ENCODE data around the gene RSPO1.

RSPO1 gene

DNA sequence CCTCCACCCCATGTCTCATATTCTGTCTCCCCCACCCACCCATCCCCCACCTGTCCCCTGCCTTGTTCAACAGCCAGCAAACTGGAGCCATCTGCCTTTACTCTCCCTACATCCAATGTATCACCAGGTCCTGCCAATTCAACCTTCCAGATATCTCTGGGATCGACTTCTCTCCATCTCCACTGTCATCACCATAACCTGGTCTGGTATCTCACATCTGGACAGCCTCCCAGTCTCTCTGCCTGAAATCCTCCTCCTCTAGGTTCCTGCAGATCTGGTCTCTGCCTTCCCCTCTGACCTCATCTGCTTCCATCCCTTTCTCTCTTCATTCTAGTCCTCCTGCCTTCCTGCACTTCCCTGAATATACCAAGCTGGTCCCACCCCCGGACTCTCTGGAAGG, 35.4 kb upstream of the RSPO1 start:
- H3K79me2 ChIP-seq (ENCODE audit: control insufficient read depth, insufficient read depth, low read length, unreplicated experiment): no peaks in the 10 kb centered on the region
- no peak overlapping the region for H3K27ac ChIP-seq (ENCODE audit: low read depth, low read length)
- no peaks in the 10 kb centered on the region for H3K36me3 ChIP-seq (ENCODE audit: insufficient read depth, low read length)
- H3K4me3 ChIP-seq (ENCODE audit: low read depth, low read length): no peak overlapping the region
- no peaks in the 10 kb centered on the region for H3K4me1 ChIP-seq (ENCODE audit: control insufficient read depth, insufficient read depth, low read length, unreplicated experiment)
- H3K27me3 ChIP-seq (ENCODE audit: insufficient read depth, low read length): peaks cover 59% of the 10 kb centered on the region
- no peak overlapping the region for H2AFZ ChIP-seq (ENCODE audit: low read length, unreplicated experiment)

DNA sequence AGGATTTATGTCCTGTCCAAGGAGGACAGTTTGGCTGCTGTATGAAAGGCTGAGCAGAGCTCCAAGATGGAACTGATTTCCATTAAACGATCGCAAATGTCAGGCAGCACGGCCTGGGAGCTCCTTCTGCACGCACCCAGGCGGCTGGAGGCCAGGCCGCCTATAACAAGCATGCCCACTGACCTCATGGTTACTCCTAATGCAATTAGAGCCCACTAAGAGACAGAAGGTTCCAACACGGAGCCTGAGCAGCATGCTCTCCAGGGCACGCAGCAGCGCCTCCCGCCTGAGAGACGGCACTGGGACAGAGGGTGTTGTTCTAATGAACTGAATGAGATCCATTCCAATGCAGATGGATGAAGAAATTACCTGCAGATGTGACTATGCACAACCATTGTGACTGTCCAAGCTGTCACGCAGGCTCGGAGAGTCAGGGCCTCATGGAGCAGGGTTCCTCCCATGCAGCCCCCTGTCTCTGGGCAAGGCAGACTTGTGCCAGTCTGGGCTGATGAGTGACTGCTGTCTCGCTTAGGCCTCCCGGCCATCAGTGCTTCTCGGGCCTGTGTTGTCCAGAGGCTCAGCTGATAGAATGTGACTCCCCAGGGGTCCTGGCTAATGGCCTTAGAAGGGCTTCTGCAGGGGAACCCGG, 32.5 kb upstream of the RSPO1 start:
- no peaks in the 10 kb centered on the region for H3K4me1 ChIP-seq (ENCODE audit: control insufficient read depth, insufficient read depth, low read length, unreplicated experiment)
- H3K4me3 ChIP-seq (ENCODE audit: low read depth, low read length): no peak overlapping the region
- H3K79me2 ChIP-seq (ENCODE audit: control insufficient read depth, insufficient read depth, low read length, unreplicated experiment): no peaks in the 10 kb centered on the region
- peaks cover 49% of the 10 kb centered on the region for H3K27me3 ChIP-seq (ENCODE audit: insufficient read depth, low read length)
- H2AFZ ChIP-seq (ENCODE audit: low read length, unreplicated experiment): no peak overlapping the region
- no peak overlapping the region for H3K27ac ChIP-seq (ENCODE audit: low read depth, low read length)
- no peaks in the 10 kb centered on the region for H3K36me3 ChIP-seq (ENCODE audit: insufficient read depth, low read length)

DNA sequence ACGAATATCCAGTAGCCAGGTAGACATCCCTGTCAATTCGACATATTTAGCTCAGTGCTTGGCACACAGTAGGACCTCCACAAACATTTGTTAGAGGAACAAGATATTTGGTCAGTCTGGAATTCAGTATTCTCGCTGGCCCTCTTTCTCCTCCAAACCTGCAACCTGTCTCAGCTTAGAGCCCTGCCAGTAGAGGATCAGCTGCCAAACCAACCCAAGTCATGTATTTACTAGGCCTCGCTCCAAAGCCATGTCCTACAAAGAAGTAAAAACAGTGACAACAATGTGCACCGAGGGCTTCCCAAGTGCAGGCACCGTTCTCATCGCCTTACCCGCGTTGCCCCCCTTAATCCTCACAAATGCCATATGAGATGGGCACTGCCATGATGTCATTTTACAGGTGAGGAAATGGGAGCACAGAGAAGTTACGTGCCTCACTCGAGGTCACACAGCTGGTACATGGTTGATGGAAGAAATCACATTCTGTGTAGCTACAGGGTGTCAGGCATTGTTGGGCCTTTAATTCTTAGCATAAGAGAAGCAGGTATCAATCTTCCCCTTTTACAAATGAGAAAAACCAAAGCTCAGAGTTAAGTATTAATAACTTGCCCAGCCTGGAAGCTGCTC, 31.7 kb upstream of the RSPO1 start:
- H3K27me3 ChIP-seq (ENCODE audit: insufficient read depth, low read length): peaks cover 41% of the 10 kb centered on the region
- H2AFZ ChIP-seq (ENCODE audit: low read length, unreplicated experiment): no peak overlapping the region
- no peak overlapping the region for H3K4me3 ChIP-seq (ENCODE audit: low read depth, low read length)
- H3K4me1 ChIP-seq (ENCODE audit: control insufficient read depth, insufficient read depth, low read length, unreplicated experiment): no peaks in the 10 kb centered on the region
- no peaks in the 10 kb centered on the region for H3K79me2 ChIP-seq (ENCODE audit: control insufficient read depth, insufficient read depth, low read length, unreplicated experiment)
- no peaks in the 10 kb centered on the region for H3K36me3 ChIP-seq (ENCODE audit: insufficient read depth, low read length)
- no peak overlapping the region for H3K27ac ChIP-seq (ENCODE audit: low read depth, low read length)

DNA sequence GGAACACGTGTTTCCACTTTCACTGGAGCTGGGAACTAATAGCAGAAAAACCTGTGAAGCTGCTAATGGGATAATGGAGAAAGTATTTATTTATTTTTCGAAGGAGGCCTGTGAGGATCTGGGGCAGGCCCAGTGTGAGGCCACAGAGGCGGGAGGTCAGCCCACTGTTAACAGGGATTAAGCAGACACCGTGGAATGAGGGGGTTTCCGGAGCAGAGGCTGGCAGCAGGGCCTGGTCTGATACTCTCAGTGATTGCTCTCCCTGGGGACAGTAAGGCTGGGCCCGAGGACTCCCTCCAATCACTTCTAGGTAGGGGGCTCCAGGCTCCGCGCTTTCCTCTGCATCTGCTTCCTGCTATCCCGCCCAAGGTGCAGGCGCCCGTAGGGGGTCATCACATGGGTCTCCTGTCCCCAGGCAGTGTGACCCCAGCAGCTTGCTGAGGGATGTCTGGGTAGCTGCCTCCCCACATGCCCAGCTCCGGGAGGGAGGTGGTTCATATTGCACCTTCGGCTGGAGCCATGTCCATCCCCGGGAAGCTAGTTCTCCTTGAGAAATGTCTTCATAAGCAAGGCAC, 28.8 kb upstream of the RSPO1 start:
- Histone ChIP-seq H3K36me3 (ENCODE audit: insufficient read depth, low read length) (no peaks in the 10 kb centered on the region), H3K27me3 (ENCODE audit: insufficient read depth, low read length) (peaks cover 25% of the 10 kb centered on the region), H3K4me1 (ENCODE audit: control insufficient read depth, insufficient read depth, low read length, unreplicated experiment) (no peaks in the 10 kb centered on the region), H3K4me3 (ENCODE audit: low read depth, low read length) (no peak overlapping the region), H3K79me2 (ENCODE audit: control insufficient read depth, insufficient read depth, low read length, unreplicated experiment) (no peaks in the 10 kb centered on the region), H2AFZ (ENCODE audit: low read length, unreplicated experiment) (no peak overlapping the region), H3K27ac (ENCODE audit: low read depth, low read length) (no peak overlapping the region)

DNA sequence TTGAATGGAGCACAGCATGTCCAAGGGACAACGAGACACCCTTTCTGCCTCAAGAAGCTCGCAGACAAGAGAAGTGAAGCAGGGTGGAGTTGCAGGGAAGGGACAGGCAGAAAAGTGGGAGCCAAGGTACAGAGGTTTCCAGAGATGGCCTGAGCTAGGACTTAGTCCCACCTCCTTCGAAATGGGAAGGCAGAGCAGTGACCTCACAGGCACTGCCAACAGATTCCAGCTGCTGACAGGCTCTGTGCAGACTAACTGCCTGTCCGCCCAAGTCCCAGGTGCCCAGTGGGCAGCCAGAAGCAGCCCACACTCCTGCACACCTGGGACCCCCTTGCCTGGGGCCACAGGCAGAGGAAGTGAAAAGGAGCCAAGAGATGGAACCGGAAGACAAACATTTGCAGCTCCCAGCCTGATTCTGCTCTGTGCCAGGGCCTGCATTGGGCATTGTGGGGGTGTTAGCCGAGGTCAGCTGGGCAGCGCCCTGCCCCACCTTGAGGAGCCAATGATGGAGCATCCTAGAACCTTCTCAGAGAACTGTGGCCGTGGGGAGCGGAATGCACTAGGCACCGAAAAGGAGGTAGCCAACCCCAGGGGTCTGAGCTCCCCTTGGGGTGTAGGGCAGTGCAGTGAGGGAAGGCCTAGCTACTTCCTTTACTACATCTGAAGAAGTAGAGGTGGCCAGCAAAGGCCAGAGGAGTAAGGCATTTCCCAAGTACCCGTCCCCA, 27.5 kb upstream of the RSPO1 start:
- Histone ChIP-seq H3K36me3 (ENCODE audit: insufficient read depth, low read length) (no peaks in the 10 kb centered on the region), H3K27ac (ENCODE audit: low read depth, low read length) (no peak overlapping the region), H3K4me3 (ENCODE audit: low read depth, low read length) (no peak overlapping the region), H3K79me2 (ENCODE audit: control insufficient read depth, insufficient read depth, low read length, unreplicated experiment) (no peaks in the 10 kb centered on the region), H2AFZ (ENCODE audit: low read length, unreplicated experiment) (no peak overlapping the region), H3K4me1 (ENCODE audit: control insufficient read depth, insufficient read depth, low read length, unreplicated experiment) (no peaks in the 10 kb centered on the region), H3K27me3 (ENCODE audit: insufficient read depth, low read length) (peaks cover 25% of the 10 kb centered on the region; the same call in 1 of the 2 replicates)

DNA sequence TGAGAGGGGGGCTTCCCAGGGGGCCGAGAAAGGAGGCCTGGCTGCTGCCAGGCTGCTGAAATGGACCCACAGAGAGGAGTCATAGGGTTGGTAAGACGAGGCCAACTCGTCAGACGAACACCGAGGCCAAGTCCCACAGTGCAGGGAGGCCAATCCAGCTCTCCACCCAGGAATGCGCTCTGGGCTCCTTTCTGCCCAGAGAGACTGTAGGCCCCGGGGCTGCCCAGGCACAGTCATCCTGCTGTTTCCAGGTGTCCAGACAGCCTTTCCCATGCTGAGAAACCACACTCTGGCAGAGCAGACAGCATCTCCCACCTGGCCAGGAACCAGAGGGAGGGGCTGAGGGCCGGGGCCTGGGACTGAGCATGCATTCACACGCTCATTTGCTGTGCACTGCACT, 26.7 kb upstream of the RSPO1 start:
- H3K4me1 ChIP-seq (ENCODE audit: control insufficient read depth, insufficient read depth, low read length, unreplicated experiment): no peaks in the 10 kb centered on the region
- H3K27me3 ChIP-seq (ENCODE audit: insufficient read depth, low read length): peaks cover 20% of the 10 kb centered on the region; the same call in 1 of the 2 replicates
- H3K27ac ChIP-seq (ENCODE audit: low read depth, low read length): no peak overlapping the region
- H3K36me3 ChIP-seq (ENCODE audit: insufficient read depth, low read length): no peaks in the 10 kb centered on the region
- H3K79me2 ChIP-seq (ENCODE audit: control insufficient read depth, insufficient read depth, low read length, unreplicated experiment): no peaks in the 10 kb centered on the region
- no peak overlapping the region for H2AFZ ChIP-seq (ENCODE audit: low read length, unreplicated experiment)
- no peak overlapping the region for H3K4me3 ChIP-seq (ENCODE audit: low read depth, low read length)

DNA sequence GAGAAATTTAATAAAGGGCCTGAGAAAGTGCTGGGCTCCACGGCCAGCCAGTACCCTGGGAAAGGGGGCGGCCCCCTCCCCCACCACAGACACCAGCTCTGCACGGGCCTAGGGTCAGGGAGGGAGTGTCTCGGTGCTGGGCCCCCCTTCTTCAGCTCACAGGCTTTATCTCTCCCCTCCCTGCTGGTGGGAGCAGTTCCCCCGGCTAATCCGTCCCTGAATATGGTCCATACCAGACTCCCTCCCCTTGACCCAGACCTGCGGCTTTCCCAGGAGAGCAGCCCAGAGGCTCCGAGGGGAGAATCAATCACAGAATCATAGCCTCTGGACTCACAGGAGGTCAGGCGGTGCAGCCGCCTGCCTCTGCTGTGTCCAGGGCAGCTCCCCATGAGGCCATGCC, 26.0 kb upstream of the RSPO1 start:
- no peaks in the 10 kb centered on the region for H3K4me1 ChIP-seq (ENCODE audit: control insufficient read depth, insufficient read depth, low read length, unreplicated experiment)
- no peak overlapping the region for H2AFZ ChIP-seq (ENCODE audit: low read length, unreplicated experiment)
- H3K27ac ChIP-seq (ENCODE audit: low read depth, low read length): no peak overlapping the region
- H3K36me3 ChIP-seq (ENCODE audit: insufficient read depth, low read length): no peaks in the 10 kb centered on the region
- peaks cover 20% of the 10 kb centered on the region; the same call in 1 of the 2 replicates for H3K27me3 ChIP-seq (ENCODE audit: insufficient read depth, low read length)
- no peak overlapping the region for H3K4me3 ChIP-seq (ENCODE audit: low read depth, low read length)
- H3K79me2 ChIP-seq (ENCODE audit: control insufficient read depth, insufficient read depth, low read length, unreplicated experiment): no peaks in the 10 kb centered on the region

DNA sequence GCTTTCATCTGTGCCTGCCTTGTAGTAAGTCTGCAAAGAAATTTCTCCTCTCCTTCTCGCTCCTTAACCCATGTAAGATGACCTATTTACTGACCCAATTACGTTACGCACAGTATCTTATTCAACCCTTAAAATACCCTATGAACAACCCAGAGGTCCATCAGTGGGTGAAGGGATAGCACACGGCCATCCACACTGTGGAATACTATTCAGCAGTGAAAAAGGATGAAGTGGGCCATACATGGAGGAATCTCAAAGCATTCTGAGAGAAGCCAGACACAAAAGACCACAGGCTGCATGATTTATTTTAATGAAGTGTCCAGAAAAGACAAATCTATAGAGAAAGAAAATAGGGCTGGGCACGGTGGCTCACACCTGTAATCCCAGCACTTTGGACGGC, 23.8 kb upstream of the RSPO1 start:
- no peak overlapping the region for H3K27ac ChIP-seq (ENCODE audit: low read depth, low read length)
- H2AFZ ChIP-seq (ENCODE audit: low read length, unreplicated experiment): no peak overlapping the region
- H3K27me3 ChIP-seq (ENCODE audit: insufficient read depth, low read length): peaks cover 20% of the 10 kb centered on the region; the same call in 1 of the 2 replicates
- H3K4me3 ChIP-seq (ENCODE audit: low read depth, low read length): no peak overlapping the region
- H3K79me2 ChIP-seq (ENCODE audit: control insufficient read depth, insufficient read depth, low read length, unreplicated experiment): no peaks in the 10 kb centered on the region
- H3K4me1 ChIP-seq (ENCODE audit: control insufficient read depth, insufficient read depth, low read length, unreplicated experiment): no peaks in the 10 kb centered on the region
- H3K36me3 ChIP-seq (ENCODE audit: insufficient read depth, low read length): no peaks in the 10 kb centered on the region

DNA sequence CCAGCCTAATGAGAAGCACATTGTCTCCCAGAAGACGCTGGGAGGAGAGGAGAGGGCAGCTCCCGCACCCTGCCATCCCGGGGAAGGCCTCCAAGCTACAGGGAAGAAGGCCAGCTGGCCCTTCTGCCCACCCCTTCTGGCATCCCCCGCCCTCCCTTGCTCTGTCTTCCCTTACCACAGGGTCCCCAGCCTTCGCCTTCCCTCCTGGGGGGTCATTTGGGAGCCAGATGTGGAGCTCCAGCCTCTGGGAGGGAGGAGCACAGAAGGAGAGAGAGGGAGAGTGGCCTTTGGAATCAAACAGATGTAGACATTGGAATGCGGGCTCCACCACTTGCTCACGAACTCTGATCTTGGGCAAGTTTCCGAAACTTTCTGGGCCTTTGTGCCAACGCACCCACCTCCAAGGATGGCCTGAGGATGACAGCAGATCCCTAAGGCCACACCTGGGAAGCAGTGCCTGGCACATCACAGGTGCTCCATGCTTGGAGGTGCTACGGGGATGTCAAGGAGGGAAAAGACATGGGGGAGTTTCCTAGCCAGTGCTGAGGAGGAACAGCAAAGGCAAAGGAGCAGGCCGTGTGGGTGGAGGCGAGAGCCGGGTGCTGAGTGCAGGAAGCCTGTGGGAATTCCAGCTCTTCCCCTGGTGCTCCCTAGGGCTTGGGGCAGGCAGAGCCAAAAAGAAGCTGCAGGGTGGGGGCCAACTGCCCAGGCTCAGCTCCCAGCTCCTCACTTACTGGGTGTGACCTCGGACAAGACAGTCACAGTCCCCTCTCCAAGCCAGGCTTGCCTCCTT, 23.1 kb upstream of the RSPO1 start:
- H3K36me3 ChIP-seq (ENCODE audit: insufficient read depth, low read length): no peaks in the 10 kb centered on the region
- H2AFZ ChIP-seq (ENCODE audit: low read length, unreplicated experiment): no peak overlapping the region
- H3K79me2 ChIP-seq (ENCODE audit: control insufficient read depth, insufficient read depth, low read length, unreplicated experiment): no peaks in the 10 kb centered on the region
- H3K27me3 ChIP-seq (ENCODE audit: insufficient read depth, low read length): peaks cover 20% of the 10 kb centered on the region; the same call in 1 of the 2 replicates
- H3K4me1 ChIP-seq (ENCODE audit: control insufficient read depth, insufficient read depth, low read length, unreplicated experiment): no peaks in the 10 kb centered on the region
- H3K27ac ChIP-seq (ENCODE audit: low read depth, low read length): no peak overlapping the region
- H3K4me3 ChIP-seq (ENCODE audit: low read depth, low read length): no peak overlapping the region

DNA sequence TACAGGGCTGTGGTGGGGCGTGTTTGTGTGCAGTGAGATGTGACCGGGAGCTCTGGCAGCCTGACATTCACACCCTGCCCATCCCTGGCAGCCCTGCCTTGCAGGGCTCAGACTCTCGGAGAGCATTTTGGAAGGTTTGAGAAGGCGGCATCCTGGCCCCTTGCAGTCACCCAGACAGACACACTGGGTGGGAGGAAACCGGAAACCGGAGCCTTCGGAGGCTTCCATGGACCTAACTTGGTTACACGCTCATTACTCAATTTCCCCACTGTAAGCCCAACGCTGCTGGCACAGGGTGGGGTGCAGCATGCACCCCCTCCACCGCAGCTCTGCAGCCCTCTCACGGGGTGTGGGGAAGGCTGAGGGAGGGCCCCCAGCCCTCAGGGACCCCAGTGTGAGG, 22.2 kb upstream of the RSPO1 start:
- no peak overlapping the region for H2AFZ ChIP-seq (ENCODE audit: low read length, unreplicated experiment)
- no peaks in the 10 kb centered on the region for H3K4me1 ChIP-seq (ENCODE audit: control insufficient read depth, insufficient read depth, low read length, unreplicated experiment)
- H3K4me3 ChIP-seq (ENCODE audit: low read depth, low read length): no peak overlapping the region
- peaks cover 20% of the 10 kb centered on the region; the same call in 1 of the 2 replicates for H3K27me3 ChIP-seq (ENCODE audit: insufficient read depth, low read length)
- H3K79me2 ChIP-seq (ENCODE audit: control insufficient read depth, insufficient read depth, low read length, unreplicated experiment): no peaks in the 10 kb centered on the region
- H3K36me3 ChIP-seq (ENCODE audit: insufficient read depth, low read length): no peaks in the 10 kb centered on the region
- H3K27ac ChIP-seq (ENCODE audit: low read depth, low read length): no peak overlapping the region

Measured in ACC112 (cell line).